Measurements from ENCODE around the gene NDEL1. TPM values are rescaled to one million over a fixed set of nuclear protein-coding genes. Genes with fewer than 3 reads are reported as not detected.

The NDEL1 gene
- total and polyA plus RNA-seq, 9 of the 15 experiments (the other 6 are each of a cell fraction or from before 2014, with no cell fraction given) = 0.86 to 30.5 (median 22.7) TPM

DNA sequence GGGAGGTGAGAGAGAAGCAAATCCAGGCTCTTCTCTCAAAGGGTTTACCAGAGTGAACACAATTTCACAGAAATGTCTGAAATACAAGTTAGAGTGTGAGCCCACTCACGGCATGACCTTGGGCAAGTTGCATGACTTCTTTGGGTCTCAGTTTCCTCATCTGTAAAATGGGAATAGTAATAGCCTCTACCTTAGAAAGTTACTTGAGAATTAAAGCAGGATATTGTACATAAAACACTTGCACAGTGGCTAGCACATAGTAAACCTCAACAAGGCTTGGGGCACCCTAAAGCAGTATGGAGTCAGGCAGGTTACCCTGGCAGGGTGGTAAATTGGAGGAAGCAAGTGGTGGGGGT, 24.8 kb upstream of the NDEL1 start (continued):
- TF ChIP-seq AFF1 (IDR thresholded peaks at IDR 0.05; ENCODE audit: low read depth in 1 of 2, partially characterized antibody in 2 of 2) = no peak
- no peak for TF ChIP-seq NR4A1 (CRISPR knock-in tag; IDR thresholded peaks at IDR 0.05)
- no peak for TF ChIP-seq NR4A1 (tag; IDR thresholded peaks at IDR 0.05)
- TF ChIP-seq KAT2B (IDR thresholded peaks at IDR 0.05; ENCODE audit: low read depth, low read length) = no peak
- no peak for TF ChIP-seq SP2 (IDR thresholded peaks at IDR 0.05; ENCODE audit: extremely low read depth, low read depth, low read length, poor library complexity, severe bottlenecking)
- TF ChIP-seq, protein P1, sequence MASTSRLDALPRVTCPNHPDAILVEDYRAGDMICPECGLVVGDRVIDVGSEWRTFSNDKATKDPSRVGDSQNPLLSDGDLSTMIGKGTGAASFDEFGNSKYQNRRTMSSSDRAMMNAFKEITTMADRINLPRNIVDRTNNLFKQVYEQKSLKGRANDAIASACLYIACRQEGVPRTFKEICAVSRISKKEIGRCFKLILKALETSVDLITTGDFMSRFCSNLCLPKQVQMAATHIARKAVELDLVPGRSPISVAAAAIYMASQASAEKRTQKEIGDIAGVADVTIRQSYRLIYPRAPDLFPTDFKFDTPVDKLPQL (IDR thresholded peaks at IDR 0.05; ENCODE audit: extremely low read depth, insufficient read length) = no peak
- no peak for TF ChIP-seq ZC3H8 (IDR thresholded peaks at IDR 0.05)
- TF ChIP-seq KDM1A (IDR thresholded peaks at IDR 0.05) = peak; percentile 67 to 84
- no peak for TF ChIP-seq PCBP1 (IDR thresholded peaks at IDR 0.05; ENCODE audit: low read depth, low read length, poor library complexity, severe bottlenecking)
- no peak for TF ChIP-seq ZNF124 (CRISPR knock-in tag; IDR thresholded peaks at IDR 0.05)
- TF ChIP-seq BCOR (IDR thresholded peaks at IDR 0.05) = peak; percentile 94
- TF ChIP-seq RBM25 (IDR thresholded peaks at IDR 0.05; ENCODE audit: low read depth, low read length, severe bottlenecking) = peak; percentile 99
- TF ChIP-seq XRCC4 (IDR thresholded peaks at IDR 0.05; ENCODE audit: extremely low read depth, insufficient read depth, insufficient read length) = no peak
- no peak for TF ChIP-seq ZNF780A (CRISPR knock-in tag; IDR thresholded peaks at IDR 0.05)
- TF ChIP-seq CBFA2T2 (conservative IDR thresholded peaks at IDR 0.05) = no peak
- no peak for TF ChIP-seq HNRNPH1 (optimal IDR thresholded peaks at IDR 0.05; ENCODE audit: low read depth, low read length)
- no peak for TF ChIP-seq NFE2L1 (tag; IDR thresholded peaks at IDR 0.05; ENCODE audit: borderline replicate concordance, low read depth)
- TF ChIP-seq FOXA3 (CRISPR knock-in tag; conservative IDR thresholded peaks at IDR 0.05 in 1 of 2, IDR thresholded peaks at IDR 0.05 in 1 of 2) = no peak
- TF ChIP-seq CBFA2T3 (IDR thresholded peaks at IDR 0.05) = no peak
- peak; percentile 46 to 54; a peak in 2 of 4 replicates for TF ChIP-seq RCOR1 (IDR thresholded peaks at IDR 0.05; ENCODE audit: borderline replicate concordance in 1 of 2, low read depth in 2 of 2, low read length in 2 of 2)
- TF ChIP-seq BDP1 (IDR thresholded peaks at IDR 0.05; ENCODE audit: insufficient read depth, insufficient read length) = no peak
- no peak for TF ChIP-seq ZNF280B (CRISPR knock-in tag; IDR thresholded peaks at IDR 0.05)
- TF ChIP-seq SPI1 (IDR thresholded peaks at IDR 0.05; ENCODE audit: borderline replicate concordance, low read depth, low read length) = no peak
- peak; percentile 43; the same call in 1 of the 2 replicates for TF ChIP-seq CBX1 (IDR thresholded peaks at IDR 0.05; ENCODE audit: low read depth)
- TF ChIP-seq SMARCA5 (IDR thresholded peaks at IDR 0.05) = peak; percentile 87
- no peak for TF ChIP-seq SMARCA4 (IDR thresholded peaks at IDR 0.05)

All from K562 (cell line).